Erythroblast (primary cell): ENCODE data around the gene IAH1.

Experiments used
- GATA1 ChIP-seq: IDR thresholded peaks from 2 replicates; pipeline ENCODE4 v1.6.1; 2011; ENCODE audit warnings: low read depth, mild to moderate bottlenecking, control low read depth, low read length, moderate library complexity
- POLR2A ChIP-seq: IDR thresholded peaks from 2 replicates; pipeline ENCODE4 v1.6.1; 2011; ENCODE audit warnings: mild to moderate bottlenecking, low read length

- TF ChIP-seq POLR2A (no peak), GATA1 (no peak)
These were observed 23.9 kb downstream of the IAH1 start for GRCh38 chr2:9498210-9498609.
